Activated naive CD8-positive, alpha-beta T cell treated with anti-CD3 and anti-CD28 coated beads for 36 hours (primary cell): ENCODE measurements around the gene NTN4. TPM values are rescaled to one million over a fixed set of nuclear protein-coding genes. Genes with fewer than 3 reads are reported as not detected.
"Not testable (repeated sequence)": the region's sequence is repeated elsewhere in the genome, so short reads cannot be mapped to it uniquely, and the experiment has no call there.

ENCODE experiments used
- DNase-seq: peaks from one replicate; pipeline ENCODE4 v3.0.0; 2021
- H3K27ac Mint-ChIP-seq: one replicate; pipeline ENCODE4 v1.8.0; 2022; ENCODE audit warnings: mild to moderate bottlenecking, moderate library complexity, mixed read lengths
- H3K27me3 Mint-ChIP-seq: one replicate; pipeline ENCODE4 v1.8.0; 2022; ENCODE audit warnings: mild to moderate bottlenecking, mixed read lengths
- H3K36me3 Mint-ChIP-seq: one replicate; pipeline ENCODE4 v1.8.0; 2021; ENCODE audit warnings: mild to moderate bottlenecking, mixed read lengths
- H3K4me1 Mint-ChIP-seq: one replicate; pipeline ENCODE4 v1.8.0; 2021; ENCODE audit warnings: mixed read lengths
- H3K4me3 Mint-ChIP-seq: one replicate; pipeline ENCODE4 v1.8.0; 2022; ENCODE audit warnings: mild to moderate bottlenecking, moderate library complexity, mixed read lengths
- H3K9me3 Mint-ChIP-seq: one replicate; pipeline ENCODE4 v1.8.0; 2022; ENCODE audit warnings: mixed read lengths
- total RNA-seq, 2 experiments: library from RNA; stranded (reverse); gene quantifications; one replicate each; pipeline ENCODE4 v1.2.3, GENCODE V29; 2021

The NTN4 gene
- total RNA-seq, 2 experiments from 2014 or later, result not detected

DNA sequence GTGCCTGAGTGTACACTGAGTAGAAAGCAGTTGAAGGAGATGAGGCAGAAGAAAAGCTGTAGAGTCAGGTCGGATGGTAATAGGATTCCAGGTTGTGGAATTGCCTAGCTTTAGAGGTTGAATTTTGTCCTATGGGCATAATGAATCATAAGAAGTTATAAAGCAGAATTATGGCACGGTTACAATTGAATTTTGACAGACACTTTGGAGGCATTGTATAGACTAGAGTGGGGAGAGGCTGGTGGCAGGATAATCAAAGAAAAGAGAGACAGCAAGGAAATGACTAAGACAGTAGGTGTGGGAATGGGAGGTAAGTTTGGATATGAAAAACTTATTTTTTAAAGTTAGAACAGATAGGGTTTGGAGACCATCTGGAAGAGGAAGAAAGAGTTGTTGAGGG lies 102.6 kb downstream of the NTN4 start:
- no peaks in the 10 kb centered on the region for H3K36me3 Mint-ChIP-seq
- no peak for DNase-seq
- H3K27me3 Mint-ChIP-seq, result no peaks in the 10 kb centered on the region
- no peak overlapping the region for H3K27ac Mint-ChIP-seq
- no peaks in the 10 kb centered on the region for H3K4me1 Mint-ChIP-seq
- H3K4me3 Mint-ChIP-seq, result no peak overlapping the region
- no peaks in the 10 kb centered on the region for H3K9me3 Mint-ChIP-seq

DNA sequence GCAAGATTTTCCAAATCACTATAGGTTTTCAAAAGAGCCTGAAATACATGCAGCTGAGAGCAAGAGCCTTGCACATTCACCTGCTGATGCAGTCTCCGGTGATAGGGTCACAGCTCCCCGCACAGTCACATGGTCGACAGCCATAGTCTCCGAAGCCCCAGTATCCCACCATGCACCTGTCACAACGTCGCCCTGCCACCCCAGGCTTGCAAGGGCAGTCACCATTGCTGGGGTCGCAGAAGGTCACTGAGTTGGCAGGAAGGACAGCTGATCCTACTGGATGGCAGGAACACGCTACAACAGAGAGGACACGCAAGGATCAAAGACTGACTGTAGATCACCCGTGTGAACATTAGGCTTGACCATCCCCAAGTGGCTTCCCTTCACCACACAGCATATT lies 107.1 kb downstream of the NTN4 start:
- Mint-ChIP-seq H3K36me3 (no peaks in the 10 kb centered on the region), H3K4me3 (no peak overlapping the region), H3K4me1 (no peaks in the 10 kb centered on the region), H3K9me3 (no peaks in the 10 kb centered on the region), H3K27ac (no peak overlapping the region), H3K27me3 (no peaks in the 10 kb centered on the region)
- no peak for DNase-seq

DNA sequence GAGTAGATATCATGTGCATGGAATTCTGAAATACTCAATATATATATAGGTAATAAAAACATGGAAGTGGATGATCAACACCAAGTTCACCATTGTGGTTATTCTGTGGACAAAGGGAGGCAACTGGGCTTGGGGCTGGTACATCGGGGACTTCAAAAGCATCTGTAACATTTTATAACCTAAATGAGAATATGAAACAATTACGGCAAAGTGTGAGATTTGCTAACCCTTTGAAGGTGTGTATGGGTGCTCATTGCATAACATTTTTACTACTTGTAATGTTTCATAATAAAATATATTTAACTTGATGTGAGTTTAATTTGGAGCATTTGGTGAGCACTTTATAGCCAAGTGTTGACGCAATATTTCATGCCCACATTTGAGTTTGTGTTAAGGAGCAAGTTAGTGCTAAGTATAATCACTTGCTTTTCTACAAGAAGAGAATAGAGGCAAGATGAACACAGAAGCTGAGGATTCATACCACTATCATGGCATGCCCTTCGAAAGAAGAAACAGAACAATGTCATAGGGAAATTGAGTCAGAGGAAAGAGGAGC lies 109.3 kb downstream of the NTN4 start:
- H3K4me1 Mint-ChIP-seq, result no peaks in the 10 kb centered on the region
- H3K4me3 Mint-ChIP-seq, result no peak overlapping the region
- DNase-seq, result no peak
- H3K9me3 Mint-ChIP-seq, result peaks cover 2% of the 10 kb centered on the region
- H3K27me3 Mint-ChIP-seq, result no peaks in the 10 kb centered on the region
- peaks cover 3% of the 10 kb centered on the region for H3K36me3 Mint-ChIP-seq
- no peak overlapping the region for H3K27ac Mint-ChIP-seq

DNA sequence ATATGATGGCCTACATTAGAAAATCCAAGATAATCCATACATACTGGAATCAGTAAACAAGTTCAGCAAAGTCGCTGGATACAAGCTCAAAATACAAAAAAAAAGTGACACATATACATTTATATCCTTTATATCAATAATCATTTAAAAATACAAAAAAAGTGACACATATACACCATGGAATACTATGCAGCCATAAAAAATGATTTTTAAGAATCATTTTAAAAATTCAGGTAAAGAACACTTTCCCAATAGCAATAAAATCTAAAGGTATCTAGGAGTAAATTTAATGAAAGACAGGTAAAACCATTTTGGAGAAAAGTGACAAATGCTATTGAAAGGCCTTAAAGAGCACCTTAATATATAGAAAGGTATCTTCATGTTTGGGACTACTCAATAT lies 111.9 kb downstream of the NTN4 start:
- Mint-ChIP-seq H3K36me3 (peaks cover 3% of the 10 kb centered on the region), H3K27ac (no peak overlapping the region)

DNA sequence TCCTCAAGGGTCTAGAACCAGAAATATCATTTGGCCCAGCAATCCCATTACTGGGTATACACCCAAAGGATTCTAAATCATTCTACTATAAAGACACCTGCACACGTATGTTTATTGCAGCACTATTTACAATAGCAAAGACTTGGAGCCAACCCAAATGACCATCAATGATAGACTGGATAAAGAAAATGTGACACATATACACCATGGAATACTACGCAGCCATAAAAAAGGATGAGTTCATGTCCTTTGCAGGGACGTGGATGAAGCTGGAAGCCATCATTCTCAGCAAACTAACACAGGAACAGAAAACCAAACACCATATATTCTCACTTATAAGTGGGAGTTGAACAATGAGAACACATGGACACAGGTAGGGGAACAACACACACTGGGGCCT lies 112.8 kb downstream of the NTN4 start:
- H3K4me3 Mint-ChIP-seq, DNase-seq, H3K27me3 Mint-ChIP-seq, H3K9me3 Mint-ChIP-seq, H3K27ac Mint-ChIP-seq, H3K4me1 Mint-ChIP-seq, H3K36me3 Mint-ChIP-seq: not testable (repeated sequence)

More for the DNA sequence above, 111.9 kb downstream of the NTN4 start:
- no peak for DNase-seq
- Mint-ChIP-seq H3K9me3 (peaks cover 2% of the 10 kb centered on the region), H3K4me1 (no peaks in the 10 kb centered on the region), H3K4me3 (no peak overlapping the region), H3K27me3 (no peaks in the 10 kb centered on the region)

DNA sequence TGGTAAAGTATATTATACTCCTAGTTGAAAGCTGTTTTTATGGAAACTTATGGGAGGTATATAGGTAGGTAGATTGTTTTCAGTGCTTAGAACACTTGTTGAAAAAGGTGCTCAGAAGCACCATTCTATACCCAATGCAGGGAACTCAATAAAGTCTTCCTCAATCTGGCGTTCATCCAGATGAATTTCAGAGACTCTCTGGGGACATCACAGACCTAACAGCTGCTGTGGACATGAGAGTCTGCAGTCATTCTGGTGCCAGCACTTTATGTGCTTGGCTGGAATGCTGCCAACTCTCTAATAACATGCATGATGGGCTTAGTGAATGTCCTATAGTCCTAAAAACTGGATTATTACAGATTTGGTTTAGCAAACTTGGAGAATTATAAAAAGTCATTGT lies 115.9 kb downstream of the NTN4 start:
- Mint-ChIP-seq H3K27ac (no peak overlapping the region), H3K36me3 (peaks cover 3% of the 10 kb centered on the region), H3K4me3 (no peak overlapping the region), H3K27me3 (no peaks in the 10 kb centered on the region), H3K9me3 (peaks cover 2% of the 10 kb centered on the region), H3K4me1 (no peaks in the 10 kb centered on the region)
- DNase-seq, result no peak

DNA sequence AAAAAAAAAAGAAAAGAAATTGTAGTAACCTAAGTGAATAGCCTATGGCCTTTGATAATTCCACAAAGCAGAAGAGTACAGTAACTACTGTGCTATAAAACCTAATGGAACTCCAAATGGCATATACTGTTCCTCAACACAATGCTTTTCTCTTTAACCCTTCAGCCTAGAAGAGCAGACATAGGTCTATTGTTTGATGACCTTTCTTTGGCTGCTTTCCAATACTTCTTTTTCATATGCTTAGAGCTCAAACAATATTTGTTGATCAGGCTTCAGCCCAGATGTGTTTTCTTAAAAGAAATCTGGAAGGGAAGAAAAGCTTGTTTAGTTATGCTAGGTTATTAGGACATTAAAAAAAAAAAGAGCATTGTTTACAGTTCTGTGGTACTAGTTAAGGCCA lies 116.4 kb downstream of the NTN4 start:
- H3K4me1 Mint-ChIP-seq, result no peaks in the 10 kb centered on the region
- H3K9me3 Mint-ChIP-seq, result peaks cover 2% of the 10 kb centered on the region
- DNase-seq, result no peak
- H3K27ac Mint-ChIP-seq, result no peak overlapping the region
- no peaks in the 10 kb centered on the region for H3K27me3 Mint-ChIP-seq
- no peak overlapping the region for H3K4me3 Mint-ChIP-seq
- H3K36me3 Mint-ChIP-seq, result peaks cover 3% of the 10 kb centered on the region

DNA sequence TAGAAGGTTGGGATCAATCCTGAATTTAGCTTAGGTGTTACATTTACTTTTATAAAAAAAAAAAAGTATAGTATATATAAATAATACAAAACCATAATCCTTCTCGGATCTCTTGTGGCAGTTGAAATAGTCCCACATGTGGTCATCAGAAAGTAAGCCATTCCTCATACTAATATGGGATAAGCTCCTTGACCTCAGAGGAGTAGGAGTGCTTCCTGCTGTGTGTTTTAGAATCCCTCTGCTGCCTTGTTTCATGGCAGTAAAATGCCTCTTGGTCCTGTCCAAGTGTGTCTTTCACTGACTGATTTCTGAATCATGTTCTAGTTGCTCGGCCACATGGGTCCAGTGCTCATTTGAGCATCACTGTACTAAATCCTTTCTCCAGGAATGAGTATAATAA lies 117.0 kb downstream of the NTN4 start:
- Mint-ChIP-seq H3K4me1 (no peaks in the 10 kb centered on the region), H3K27ac (no peak overlapping the region), H3K9me3 (peaks cover 2% of the 10 kb centered on the region), H3K4me3 (no peak overlapping the region), H3K27me3 (no peaks in the 10 kb centered on the region), H3K36me3 (peaks cover 3% of the 10 kb centered on the region)
- no peak for DNase-seq

DNA sequence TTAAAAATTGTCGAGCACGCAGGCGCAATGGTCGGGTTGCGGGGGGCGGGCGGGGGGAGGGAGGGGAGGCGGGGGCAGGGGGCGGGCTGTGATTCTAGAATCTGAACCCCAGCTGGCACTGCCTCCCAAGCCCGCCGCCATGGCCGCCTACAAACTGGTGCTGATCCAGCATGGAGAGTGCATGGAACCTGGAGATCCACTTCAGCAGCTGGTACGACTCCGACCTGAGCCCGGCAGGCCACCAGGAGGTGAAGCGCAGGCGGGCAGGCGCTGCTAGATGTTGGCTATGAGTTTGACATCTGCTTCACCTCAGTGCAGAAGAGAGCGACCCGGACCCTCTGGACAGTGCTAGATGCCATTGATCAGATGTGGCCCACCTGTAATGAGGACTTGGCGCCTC lies 118.4 kb downstream of the NTN4 start:
- no peaks in the 10 kb centered on the region for H3K9me3 Mint-ChIP-seq
- H3K36me3 Mint-ChIP-seq, result no peaks in the 10 kb centered on the region
- H3K27ac Mint-ChIP-seq, result no peak overlapping the region
- no peaks in the 10 kb centered on the region for H3K4me1 Mint-ChIP-seq
- H3K27me3 Mint-ChIP-seq, result no peaks in the 10 kb centered on the region
- no peak overlapping the region for H3K4me3 Mint-ChIP-seq
- DNase-seq, result no peak

DNA sequence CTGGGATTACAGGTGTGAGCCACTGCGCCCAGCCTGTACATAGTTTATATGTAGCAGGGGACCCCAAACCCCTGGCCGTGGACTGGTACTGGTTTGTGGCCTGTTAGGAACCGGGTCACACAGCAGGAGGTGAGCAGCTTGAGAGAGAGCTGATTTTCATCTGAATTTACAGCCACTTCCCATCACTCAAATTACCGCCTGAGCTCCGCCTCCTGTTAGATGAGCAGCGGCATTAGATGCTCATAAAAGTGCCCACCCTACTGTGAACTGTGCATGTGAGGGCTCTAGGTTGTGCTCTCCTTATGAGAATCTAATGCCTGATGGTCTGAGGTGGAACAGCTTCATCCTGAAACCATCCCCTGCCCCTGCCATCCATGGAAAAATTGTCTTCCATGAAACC lies 119.3 kb downstream of the NTN4 start:
- H3K27ac Mint-ChIP-seq, result no peak overlapping the region
- no peak for DNase-seq
- no peaks in the 10 kb centered on the region for H3K9me3 Mint-ChIP-seq
- no peaks in the 10 kb centered on the region for H3K4me1 Mint-ChIP-seq
- H3K27me3 Mint-ChIP-seq, result no peaks in the 10 kb centered on the region
- no peaks in the 10 kb centered on the region for H3K36me3 Mint-ChIP-seq
- no peak overlapping the region for H3K4me3 Mint-ChIP-seq

DNA sequence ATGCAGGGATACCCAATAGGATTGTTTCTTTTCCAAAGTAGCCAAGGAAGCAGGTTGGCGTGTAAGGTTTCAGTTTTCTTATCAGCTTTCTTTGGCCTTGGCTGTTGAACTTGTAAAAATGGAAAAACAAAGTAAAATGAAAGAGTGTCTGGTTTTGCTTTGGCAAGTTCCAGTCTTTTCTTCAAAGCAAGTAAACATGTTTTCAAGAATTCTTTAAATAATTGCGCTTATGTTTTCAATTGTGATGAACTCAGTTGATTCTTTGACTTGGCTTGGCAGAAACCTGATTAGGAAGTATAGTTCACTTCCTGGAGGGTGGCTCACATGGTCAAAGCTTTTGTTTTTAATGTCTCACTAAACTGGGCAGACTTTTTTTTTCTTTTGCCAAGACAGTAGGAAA lies 127.0 kb downstream of the NTN4 start:
- H3K9me3 Mint-ChIP-seq, result no peaks in the 10 kb centered on the region
- H3K4me1 Mint-ChIP-seq, result no peaks in the 10 kb centered on the region
- no peaks in the 10 kb centered on the region for H3K27me3 Mint-ChIP-seq
- H3K4me3 Mint-ChIP-seq, result no peak overlapping the region
- H3K36me3 Mint-ChIP-seq, result no peaks in the 10 kb centered on the region
- no peak overlapping the region for H3K27ac Mint-ChIP-seq
- no peak for DNase-seq

DNA sequence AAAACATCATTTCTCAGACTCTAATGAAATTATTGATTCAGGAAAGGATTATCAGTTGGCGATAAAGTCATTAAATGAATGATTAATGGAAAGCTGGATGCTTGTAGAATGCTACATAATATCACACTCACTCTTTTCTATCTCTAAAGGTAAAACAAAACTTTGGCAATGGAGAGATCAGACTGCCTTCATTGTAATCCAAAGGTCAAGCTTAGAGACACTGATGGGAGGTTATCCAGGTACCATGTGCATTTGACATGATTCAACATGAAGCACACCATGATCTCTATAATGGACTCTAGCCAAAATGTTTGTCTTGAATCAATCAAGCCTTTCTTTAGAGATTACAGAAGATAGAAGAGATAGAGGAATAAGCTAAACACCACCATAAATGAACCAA lies 129.2 kb downstream of the NTN4 start:
- Mint-ChIP-seq H3K36me3 (no peaks in the 10 kb centered on the region), H3K9me3 (no peaks in the 10 kb centered on the region), H3K4me3 (no peak overlapping the region), H3K4me1 (no peaks in the 10 kb centered on the region), H3K27me3 (no peaks in the 10 kb centered on the region), H3K27ac (no peak overlapping the region)
- DNase-seq, result no peak

DNA sequence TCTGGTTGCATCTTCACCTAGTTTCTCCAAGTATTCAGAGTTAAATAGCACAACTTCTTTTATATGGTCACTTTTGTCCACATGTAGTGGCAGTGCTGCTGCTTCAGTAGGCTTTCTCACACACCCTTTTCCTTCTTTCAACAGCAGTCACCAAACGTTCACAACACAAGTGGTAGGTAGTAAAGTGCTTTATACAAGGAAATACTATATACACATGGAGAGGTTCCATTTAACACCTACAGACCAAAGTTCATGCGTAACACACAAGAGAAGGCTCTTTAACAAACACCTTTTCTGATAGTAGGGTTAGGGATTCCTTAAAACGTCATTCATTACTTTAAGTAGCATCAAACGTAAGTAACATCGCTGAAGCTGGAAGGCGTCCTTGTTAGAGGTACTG lies 132.2 kb downstream of the NTN4 start:
- Mint-ChIP-seq H3K36me3 (peaks cover 3% of the 10 kb centered on the region), H3K27ac (no peak overlapping the region), H3K4me3 (no peak overlapping the region), H3K27me3 (no peaks in the 10 kb centered on the region), H3K9me3 (peaks cover 6% of the 10 kb centered on the region), H3K4me1 (peaks cover 3% of the 10 kb centered on the region)
- no peak for DNase-seq

DNA sequence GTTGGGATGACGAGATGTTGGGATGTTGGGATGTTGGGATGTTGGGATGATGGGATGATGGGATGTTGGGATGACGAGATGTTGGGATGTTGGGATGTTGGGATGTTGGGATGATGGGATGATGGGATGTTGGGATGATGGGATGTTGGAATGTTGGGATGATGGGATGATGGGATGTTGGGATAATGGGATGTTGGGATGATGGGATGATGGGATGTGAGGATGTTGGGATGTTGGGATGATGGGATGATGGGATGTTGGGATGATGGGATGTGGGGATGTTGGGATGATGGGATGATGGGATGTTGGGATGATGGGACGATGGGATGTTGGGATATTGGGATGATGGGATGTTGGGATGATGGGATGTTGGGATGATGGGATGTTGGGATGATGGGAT lies 135.9 kb downstream of the NTN4 start:
- not testable (repeated sequence) for H3K36me3 Mint-ChIP-seq, H3K9me3 Mint-ChIP-seq, H3K4me1 Mint-ChIP-seq, H3K4me3 Mint-ChIP-seq, DNase-seq, H3K27ac Mint-ChIP-seq, H3K27me3 Mint-ChIP-seq

DNA sequence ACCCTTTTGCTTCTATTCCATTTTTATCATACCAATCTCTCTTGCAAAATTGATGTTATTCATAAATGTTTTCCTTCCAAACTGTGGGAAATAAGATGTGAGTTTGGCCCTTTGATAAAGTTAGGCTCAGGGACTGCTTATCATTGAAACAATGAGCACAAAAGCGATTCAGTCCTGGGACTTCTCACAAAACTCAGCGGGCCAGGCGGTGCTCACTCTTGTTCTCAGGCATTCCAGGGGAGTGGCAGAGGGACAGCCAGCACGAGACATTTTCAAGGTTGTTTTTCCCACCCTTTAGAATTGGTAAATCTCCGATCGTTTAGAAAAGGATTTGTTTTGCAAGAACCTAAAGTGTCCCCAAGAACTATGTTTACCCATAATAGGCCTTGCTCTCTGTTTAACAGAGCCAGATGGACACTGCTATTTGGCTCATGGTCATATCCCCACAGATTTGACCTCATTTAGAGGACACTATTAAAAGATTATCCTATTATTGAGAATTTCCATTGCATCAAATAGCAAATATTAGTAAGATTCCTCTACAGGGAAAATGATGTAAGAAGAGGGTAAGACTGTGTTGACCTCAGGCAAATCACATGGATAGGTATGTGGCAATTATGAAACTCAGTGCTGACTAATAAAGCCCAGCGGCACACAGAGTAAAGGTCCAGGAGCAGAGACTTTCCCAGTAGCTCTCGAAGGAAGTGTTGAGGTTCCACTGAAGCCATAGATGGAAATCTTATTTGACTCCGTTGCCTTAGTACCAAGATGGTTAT lies 136.6 kb downstream of the NTN4 start:
- Mint-ChIP-seq H3K4me1 (peaks cover 3% of the 10 kb centered on the region), H3K9me3 (peaks cover 6% of the 10 kb centered on the region), H3K36me3 (peaks cover 3% of the 10 kb centered on the region), H3K27ac (peak overlapping the region; percentile 70), H3K4me3 (no peak overlapping the region), H3K27me3 (no peaks in the 10 kb centered on the region)
- no peak for DNase-seq

DNA sequence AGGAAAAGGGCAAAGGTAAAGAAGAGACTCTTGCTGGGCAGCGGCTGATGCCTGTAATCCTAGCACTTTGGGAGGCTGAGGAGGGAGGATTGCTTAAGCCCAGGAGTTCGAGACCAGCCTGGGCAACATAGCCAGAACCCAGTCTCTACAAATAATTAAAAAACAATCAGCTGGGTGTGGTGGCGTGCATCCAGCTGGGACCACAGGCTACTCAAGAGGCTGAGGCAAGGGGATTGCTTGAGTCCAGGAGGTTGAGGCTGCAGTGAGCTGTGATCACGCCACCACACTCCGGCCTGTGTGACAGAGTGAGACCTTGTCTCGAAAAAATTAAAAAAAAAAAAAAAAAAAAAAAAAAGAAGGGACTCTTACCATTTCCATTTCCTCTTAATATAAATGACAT lies 138.9 kb downstream of the NTN4 start:
- H3K9me3 Mint-ChIP-seq, result peaks cover 6% of the 10 kb centered on the region
- no peak overlapping the region for H3K27ac Mint-ChIP-seq
- no peak for DNase-seq
- peaks cover 3% of the 10 kb centered on the region for H3K36me3 Mint-ChIP-seq
- H3K27me3 Mint-ChIP-seq, result no peaks in the 10 kb centered on the region
- peaks cover 3% of the 10 kb centered on the region for H3K4me1 Mint-ChIP-seq
- H3K4me3 Mint-ChIP-seq, result no peak overlapping the region
